ENCODE data around the gene ABHD14A.

ABHD14A gene

DNA sequence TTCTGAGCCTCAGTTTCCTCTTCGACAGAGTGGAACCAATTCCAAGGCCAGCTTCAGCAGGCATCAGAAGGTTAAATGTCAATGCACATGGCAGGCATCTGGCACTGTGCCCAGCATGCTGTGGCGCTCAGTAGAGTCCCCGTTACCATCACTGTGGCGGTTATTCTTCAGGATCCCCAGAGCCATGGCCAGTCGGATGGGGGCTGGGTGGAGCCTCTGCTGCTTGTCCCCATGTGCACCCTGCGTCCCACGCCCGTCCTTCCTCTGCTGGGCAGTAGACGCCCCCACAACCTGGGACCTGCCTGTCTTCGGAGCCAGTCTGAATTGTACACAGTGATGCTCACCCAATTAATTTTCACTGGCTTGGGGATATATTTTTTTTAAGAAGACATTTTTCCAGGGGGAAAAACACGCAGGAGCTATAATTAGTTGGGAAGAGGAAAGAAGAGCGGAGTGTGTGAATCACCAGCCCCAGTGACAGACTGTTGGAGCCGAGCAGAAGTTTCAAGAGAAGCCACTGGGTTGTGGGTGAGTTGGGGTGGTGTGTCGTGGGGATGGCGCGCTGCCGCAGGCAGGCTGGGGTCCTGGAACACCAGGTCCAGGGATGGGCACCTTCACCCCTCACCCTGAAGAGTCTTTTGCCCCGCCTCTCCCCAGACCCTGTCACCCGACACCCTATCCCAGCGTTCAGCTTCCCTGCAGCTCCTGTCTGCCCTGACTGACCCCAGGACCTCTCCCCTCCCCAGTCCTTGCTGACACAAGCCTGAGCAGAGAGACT lies 47.6 kb downstream of the ABHD14A start:
- no peak for DNase-seq

DNA sequence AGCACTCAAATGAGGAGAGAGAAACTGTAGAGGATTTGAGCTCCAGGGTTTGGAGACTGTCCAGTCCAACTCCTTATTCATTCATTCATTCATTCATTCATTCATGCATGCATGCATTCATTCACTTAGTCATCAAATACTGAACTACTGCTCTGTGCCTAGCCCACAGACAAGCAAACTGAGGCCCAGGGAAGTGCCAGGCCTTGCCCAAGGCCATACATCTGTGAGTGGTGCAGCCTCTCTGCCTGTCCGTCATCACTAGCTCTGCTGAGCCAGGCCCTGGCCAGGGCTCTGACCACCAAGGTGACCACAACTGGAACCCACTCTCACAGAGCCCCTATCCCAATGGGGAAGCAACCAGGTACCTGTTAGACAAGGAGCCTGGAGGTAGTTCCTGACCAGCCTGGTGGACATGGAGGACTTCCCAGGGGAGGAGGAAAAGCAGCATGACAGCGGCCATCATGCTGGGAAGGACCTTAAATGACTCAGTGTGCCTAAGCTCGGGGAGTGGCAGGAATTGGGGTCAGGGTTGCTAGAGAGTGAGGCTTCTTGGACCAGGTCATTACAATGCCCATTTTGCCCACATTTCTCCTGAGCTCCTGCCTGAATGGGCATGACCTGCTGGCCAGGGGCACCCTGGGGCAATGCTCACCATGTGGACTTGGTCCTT lies 48.4 kb downstream of the ABHD14A start:
- no peak for DNase-seq

DNA sequence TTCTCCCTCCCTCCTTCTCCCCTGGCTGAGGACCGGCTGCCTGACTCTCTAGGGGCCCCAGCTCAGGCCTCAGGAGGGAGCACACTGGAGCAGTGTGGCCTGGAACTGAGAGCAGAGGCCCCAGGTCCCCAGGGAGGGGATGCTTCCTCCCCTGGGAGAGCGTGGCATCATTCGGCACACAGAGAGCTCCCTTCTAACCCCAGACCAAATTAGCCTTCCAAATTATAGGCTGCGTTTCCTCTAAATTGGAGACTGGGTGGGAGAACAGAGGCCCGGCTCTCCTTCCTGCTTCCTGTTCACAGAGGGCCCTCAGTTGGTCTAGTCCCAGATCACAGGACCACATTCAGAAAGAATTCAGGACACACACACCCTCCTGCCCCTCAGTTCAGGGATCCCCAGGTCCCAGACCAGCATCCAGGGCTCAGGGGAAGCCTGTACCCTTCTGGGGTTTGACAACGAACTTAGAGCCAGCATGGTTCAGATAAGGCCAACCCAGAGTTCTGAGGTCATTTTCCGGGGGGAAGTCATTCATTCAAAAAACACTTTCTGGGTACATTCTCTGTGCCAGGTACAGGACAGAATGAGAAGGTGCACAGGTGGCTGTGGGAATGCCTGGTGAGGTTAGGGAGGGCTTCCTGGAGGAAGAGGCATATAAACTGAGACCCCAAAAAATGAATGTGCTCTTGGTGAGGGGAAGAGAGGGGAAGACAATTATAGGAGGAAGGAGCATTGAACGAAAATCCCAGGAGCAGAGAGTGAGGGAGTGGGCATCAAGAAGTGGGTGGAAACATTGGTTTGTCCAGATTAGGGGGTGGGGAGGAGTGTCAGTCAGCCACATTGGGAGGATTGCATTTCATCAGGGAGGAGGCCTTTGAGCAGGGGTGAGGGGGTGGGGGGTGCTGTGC lies 49.2 kb downstream of the ABHD14A start:
- DNase-seq, result no peak

DNA sequence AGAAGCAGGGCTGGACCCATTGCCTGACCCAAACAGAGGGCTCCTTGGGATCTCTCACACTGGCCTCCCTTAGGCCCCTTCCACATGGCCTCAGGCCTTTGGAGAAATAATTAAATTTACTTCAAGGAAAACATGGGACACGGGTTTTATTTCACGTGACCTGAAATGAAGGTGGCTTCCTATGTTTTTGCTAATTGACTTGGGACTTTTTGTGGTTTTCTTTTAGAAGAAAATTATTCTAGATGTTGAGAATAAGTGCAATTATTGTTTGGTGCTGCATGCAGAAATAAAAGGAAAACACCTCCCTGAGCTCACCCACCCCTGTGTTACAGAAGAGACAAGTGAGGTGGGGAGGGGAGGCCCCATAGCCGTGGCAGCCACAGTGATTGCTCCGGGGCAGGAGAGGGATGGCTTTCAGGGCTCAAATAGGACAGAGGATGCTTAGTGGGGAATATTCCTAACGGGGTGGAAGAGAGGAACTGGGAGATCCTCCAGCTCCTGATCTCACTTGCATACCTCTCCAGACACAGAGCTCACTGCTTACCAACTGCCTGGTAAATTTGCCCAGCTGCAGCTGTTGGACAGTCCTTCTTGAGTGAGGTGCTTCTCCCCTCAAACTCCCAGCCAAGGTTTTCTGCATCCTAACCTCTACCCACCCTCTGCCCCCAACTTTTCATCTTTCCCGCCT lies 50.0 kb downstream of the ABHD14A start:
- no peak for DNase-seq

DNA sequence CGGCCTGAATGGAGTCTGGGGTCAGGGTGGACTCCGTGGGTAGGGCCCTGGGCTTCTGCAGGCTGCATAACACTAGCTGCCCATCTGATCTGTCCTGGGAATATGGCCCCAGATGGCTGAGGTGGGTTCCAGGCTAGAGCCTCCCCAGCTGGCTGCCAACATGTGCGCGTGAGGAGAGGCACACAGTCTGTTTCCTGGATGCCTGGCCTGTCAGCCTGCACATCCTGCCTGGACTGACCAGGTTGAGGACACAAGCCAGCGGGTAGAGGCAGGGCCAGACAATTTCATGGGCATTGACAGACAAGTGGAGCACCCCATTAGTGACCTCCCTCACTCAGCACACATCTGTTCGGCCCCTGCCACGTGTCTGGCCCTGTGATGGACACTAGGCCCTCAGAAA lies 50.6 kb downstream of the ABHD14A start:
- no peak for DNase-seq

DNA sequence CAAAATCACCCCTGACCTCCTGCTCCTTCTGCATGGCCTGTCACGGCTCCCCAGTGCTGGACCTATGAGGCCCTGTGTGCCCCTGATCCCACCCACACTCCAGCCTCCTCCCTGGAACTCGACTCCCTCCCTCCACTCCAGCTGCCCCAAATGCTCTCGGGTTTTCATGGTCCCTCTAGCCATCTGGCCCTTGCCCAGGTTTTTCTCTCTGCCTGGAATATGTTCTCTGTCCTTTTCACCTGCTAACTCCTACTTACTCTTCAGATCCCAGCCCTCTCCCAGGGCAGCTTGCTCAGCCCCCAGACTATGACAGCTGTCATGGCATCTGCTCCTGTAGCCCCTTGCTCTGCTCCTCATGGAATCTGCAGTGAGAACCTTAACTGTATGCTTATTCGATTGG lies 51.2 kb downstream of the ABHD14A start:
- DNase-seq, result no peak

DNA sequence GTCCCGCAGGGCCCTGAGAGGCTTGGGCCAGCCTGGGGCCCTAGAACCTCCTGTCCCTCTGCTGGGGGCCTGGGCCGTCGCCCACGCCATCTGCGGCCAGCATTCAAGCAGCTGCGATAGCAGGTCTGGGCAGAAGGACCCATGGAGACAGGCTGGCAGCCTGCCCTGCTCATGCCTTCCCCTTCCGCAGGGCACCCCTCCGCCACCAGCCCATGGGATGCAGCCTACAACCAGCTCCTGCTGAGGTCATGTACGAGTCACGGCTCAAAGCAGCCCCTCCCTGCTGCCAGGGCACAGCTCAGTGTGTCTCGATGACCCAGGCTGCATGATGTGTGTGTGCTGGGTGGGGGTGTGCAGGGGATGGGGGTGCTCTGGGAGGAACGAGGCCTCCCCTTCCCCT lies 53.7 kb downstream of the ABHD14A start:
- DNase-seq, result no peak

DNA sequence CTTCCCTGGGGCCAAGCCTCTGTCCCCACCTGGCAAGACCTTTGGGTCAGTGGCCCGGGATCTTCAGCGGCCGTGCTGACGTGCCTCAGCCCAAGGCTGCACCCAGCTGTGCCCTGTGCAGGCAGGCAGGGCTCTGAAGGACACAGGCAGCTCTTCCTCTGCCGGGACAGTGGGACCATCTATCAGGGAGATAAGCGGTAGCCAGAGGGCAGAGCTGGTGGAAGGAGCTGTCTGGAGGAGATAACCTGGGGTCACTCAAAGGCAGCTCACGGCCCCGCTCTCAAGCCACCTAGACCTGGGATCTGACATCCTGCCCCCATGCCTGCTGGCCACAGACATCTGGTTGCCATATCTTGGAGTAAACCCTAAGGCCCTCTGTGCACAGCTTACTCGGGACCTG lies 54.2 kb downstream of the ABHD14A start:
- no peak for DNase-seq

DNA sequence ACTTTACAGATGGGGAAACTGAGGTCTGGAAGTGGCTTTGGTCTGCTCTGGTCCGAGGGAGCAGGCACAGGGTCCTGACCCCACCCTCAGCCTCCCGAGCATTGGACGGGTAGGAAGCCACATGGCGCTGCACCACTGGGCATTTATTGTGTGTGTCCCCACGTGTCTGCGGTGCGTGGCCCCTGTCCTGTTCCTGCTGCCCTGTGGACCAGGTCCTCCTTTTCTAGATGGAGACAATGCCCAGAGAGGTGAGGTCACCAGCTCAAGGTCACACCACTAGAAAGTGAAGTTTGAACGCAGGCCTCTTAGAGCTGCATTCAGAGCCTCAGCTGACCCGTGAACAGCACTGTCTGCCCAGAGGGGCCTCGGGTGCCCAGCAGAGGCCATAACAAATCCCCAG lies 54.7 kb downstream of the ABHD14A start:
- no peak for DNase-seq

Measured in CD4-positive, alpha-beta T cell treated with Interleukin-4 for 1 hour (primary cell).